Measurements from ENCODE around the gene SRCAP.

GRCh38 chr16:30783280-30784109 is 84.5 kb downstream of the SRCAP start:
- TF ChIP-seq CTCF (IDR thresholded peaks at IDR 0.05) (no peak), POLR2AphosphoS5 (IDR thresholded peaks at IDR 0.05) (no peak)

Measured in esophagus muscularis mucosa (tissue), 3 donors.